Stimulated activated CD8-positive, alpha-beta memory T cell treated with anti-CD3 and anti-CD28 coated beads, Interleukin-4, amount 100 ng/mL, for 48 hours (primary cell): ENCODE measurements around the gene KRABD2.
"Not testable (repeated sequence)": the region's sequence is repeated elsewhere in the genome, so short reads cannot be mapped to it uniquely, and the experiment has no call there.

Experiments
- DNase-seq: peaks from one replicate; pipeline ENCODE4 v3.0.0-alpha.2; 2020

Gene KRABD2

DNA sequence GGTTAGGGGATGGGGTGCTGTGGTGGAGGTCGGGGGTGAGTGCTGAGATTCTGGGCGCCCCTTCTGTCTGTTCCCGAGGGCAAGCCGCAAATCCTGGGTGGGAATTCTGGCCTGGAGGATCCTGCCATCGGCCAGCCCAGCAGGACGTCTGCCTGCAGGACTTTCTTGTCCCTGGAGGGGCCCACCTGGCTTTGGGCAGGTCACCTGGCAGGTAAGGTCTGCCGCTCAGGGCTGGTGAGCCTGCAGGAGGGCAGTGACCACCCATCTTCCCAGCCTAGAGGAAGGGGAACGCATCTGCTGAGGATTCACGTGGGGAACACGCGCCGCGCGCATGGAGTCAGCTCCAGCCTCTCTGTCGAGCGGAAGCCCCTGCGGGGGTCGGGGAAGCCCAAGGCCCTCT lies 15.8 kb upstream of the KRABD2 start:
- DNase-seq: no peak

DNA sequence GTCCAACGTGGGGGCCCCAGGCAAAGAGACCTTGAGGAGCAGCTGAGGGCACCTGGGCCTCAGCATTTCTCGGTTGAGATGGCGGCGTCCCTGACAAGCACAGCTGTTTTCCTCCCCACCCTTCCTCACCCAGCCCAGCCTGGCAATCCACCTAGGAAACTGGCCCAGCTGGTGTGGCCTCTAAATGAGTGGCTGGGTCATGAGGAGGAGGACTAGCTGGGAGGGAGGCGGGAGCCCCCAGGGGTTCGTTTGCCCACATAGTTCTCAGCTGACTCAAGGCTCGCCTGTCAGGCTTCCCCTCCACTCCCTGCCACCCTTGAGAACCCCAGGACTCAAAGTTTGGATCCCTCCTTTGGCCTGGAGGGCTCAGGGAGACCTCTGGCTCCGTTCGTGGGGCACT lies 15.2 kb upstream of the KRABD2 start:
- no peak for DNase-seq

- no peak for DNase-seq
Observed at GRCh38 chr17:8387914-8388651, 11.6 kb upstream of the KRABD2 start.

DNA sequence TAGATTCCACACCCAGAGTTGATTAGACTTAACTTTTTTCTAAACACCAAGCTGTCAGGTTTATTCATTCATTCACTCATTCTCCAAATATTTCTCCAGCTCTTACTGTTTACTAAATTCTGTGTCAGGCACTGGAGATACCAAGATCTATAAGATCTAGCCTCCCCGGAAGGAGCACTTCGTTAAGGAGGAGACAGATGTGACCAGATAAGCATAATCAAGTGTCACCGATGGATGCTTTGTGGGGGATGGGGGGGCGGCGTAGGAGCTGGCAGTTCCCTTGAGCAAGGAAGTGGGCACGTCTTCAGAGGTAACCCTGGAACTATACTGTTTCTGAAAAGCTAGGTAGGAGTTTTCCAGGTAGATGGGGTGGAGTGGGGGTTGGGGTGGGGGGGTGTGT lies 10.3 kb upstream of the KRABD2 start:
- DNase-seq: no peak

DNA sequence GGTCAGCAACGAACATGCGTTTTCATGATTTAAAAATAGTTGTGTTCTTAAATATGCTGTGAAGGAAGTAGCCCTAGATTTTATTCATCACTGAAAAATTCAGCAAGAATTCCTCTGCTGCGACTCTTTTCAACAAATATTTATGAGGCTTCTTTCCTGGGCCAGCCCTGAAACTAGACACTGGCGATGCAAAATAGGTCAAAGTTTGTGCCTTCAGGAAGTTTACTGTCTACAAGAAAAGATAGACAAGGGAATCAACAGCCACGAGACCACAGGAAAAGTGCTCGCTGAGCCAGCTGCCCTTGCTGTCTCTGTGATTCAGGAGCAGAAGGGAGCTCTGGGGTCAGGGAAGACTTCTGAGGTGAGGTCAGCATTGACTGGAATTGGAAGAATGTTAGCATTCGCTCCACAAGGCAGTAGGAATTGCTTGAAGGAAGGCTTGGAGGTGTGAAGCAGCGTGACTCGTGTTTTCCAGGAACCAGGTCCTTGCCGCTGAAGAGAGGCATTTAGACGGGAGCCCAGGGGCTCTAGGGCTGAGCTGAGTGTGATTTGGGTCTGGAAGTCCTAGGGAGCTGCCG lies 8.4 kb upstream of the KRABD2 start:
- DNase-seq: no peak

DNA sequence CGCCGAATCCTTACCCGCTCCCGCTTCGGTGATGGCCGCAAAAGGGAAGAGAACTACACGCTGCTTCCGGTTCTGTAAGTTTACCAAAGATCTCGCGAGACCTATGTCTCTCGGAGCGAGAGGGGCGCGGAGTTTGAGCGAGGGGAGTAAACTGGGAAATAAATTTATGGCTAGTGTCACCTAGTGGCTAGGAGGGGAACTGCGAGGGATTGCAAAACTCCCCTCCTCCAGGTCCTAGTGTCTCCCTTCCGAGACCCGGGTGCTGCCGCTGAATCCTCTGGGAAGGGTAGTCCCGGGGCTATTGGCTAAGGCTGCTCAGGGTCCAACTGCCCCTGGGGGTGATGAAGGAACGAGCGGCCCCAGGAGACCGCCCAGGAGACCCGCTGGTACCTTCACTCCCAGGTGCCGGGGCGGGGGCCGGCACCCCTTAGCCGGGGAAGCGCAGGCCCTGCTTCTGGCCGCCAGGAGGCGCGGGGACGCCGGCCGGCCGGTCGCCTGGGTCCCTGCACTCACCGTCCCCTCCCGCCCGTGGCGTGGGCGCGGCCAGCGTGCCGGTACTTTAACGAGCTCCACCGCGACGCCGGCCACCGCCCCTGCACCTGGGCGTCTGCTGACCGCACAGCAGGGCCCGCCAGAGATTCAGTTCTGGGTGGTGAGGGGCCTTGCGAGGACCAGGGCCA lies 6.8 kb upstream of the KRABD2 start, which contains the start of gene RPL26:
TSS of gene RPL26 (minus strand) at position 51 of the 680 bp plus-strand sequence. CDS start 883 bp downstream, outside the sequence.
- DNase-seq: peak; percentile 94

DNA sequence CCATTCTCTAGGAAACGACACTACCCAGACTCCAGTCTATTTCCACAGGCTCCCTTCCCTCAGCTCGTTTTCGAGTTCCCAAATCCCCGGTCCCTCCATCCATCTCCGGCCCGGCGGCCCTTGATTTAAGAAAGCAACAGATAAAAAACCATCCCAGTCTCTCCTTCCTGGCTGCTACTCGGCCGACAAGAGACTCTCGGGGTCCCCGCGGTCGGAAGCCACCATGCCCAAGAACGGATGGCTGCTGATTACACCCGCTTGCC lies 6.3 kb upstream of the KRABD2 start:
- no peak for DNase-seq

DNA sequence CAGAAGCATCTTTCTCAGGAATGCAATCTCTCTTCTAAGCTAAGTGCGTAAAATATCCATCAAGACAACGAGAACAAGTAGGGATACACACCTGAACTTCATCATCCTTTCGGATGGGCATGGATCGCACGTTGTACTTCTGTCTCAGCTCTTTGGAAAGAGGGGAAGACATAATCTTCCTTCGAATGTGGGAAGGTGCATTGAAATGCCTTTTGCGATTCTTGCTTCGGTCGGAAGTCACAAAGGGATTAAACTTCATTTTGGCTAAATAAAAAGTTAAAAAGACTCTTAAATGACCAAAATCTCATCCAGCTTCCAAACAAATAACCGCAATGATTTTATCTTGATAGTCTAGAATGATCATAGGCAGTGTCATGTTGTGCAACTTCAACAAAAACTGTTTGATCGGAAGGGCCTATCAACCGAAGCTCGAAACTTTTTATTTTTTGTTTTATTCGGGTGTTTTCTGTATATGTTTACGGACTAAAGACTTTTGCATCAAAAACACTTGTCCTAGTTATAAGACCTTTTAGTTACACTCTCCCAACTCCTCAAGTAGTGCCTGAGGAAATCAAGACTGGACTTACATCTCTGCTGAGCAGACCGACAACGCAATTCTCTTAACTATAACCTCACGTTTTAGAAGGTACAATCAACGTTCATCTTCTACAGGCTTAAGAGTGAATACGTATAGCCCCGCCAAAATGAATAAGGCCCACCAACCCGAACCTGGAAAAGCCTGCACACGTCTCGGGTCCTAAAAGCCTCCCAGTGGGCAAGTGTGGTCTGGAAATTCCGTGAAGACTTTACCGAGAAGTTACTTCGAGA lies 5.8 kb upstream of the KRABD2 start:
- DNase-seq: no peak

DNA sequence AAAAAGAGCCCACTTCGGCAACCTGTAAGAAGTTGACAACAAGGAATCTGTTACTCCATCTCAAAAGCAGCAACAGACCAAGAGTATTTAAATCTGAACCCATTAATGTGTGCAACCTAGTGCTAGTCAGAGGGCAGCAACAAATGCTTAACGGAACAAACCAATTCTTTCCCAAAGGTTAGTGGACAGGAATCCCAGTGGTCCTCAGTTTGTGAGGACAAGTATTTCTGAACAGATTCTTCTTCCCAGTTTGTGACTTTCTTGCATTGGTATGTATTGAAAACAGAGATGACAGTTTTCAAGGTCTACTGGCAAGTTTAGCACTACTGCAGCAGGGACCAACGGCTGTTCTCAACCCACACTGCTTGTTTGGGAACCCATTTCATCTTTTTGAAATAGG lies 3.5 kb upstream of the KRABD2 start:
- no peak for DNase-seq

DNA sequence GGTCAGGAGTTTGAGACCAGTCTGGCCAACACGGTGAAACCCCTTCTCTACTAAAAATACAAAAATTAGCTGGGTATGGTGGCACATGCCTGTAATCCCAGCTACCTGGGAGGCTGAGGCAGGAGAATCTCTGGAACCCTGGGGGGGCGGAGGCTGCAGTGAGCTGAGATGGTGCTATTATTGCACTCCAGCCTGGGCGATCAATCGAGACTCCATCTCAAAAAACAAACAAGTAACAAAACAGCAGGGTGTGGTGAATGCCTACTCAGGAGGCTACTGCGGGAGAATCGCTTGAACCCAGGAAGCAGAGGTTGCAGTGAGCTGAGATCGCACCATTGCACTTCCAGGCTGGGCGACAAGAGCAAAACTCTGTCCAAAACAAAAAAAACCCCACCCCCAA lies 1.6 kb upstream of the KRABD2 start:
- DNase-seq: not testable (repeated sequence)

- no peak for DNase-seq
Observed at GRCh38 chr17:8377422-8377821, 918 bp upstream of the KRABD2 start.

GRCh38 chr17:8375738-8376259 lies 705 bp downstream of the KRABD2 start:
- DNase-seq: no peak

DNA sequence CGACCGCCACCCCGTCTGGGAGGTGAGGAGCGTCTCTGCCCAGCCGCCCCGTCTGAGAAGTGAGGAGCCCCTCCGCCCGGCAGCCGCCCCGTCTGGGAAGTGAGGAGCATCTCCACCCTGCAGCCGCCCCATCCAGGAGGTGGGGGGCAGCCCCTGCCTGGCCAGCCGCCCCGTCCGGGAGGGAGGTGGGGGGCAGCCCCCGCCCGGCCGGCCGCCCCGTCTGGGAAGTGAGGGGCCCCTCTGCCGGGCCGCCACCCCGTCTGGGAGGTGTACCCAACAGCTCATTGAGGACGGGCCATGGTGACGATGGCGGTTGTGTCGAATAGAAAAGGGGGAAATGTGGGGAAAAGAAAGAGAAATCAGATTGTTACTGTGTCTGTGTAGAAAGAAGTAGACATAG lies 2.6 kb downstream of the KRABD2 start:
- DNase-seq: not testable (repeated sequence)

- no peak for DNase-seq
Observed at GRCh38 chr17:8372422-8372821, 4.1 kb downstream of the KRABD2 start.

DNA sequence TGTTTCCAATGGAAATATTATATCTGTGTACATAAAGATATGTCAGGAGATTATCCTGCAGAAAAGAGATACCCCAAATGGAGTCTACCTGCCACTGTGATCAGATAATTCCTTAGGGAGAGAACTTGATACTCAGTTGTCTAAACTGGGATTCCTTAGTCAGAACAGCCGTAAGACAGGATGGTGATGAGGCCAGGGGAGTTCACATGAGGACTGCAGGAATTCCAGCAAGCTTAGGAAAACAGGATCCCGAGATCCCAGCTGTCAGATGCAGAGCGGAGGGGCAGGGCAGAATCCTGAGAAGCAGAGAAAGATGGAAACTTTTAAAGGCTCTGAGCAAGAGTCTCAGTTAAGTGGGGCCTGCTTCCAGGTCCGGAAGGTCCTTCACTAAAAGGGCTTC lies 4.7 kb downstream of the KRABD2 start:
- no peak for DNase-seq

DNA sequence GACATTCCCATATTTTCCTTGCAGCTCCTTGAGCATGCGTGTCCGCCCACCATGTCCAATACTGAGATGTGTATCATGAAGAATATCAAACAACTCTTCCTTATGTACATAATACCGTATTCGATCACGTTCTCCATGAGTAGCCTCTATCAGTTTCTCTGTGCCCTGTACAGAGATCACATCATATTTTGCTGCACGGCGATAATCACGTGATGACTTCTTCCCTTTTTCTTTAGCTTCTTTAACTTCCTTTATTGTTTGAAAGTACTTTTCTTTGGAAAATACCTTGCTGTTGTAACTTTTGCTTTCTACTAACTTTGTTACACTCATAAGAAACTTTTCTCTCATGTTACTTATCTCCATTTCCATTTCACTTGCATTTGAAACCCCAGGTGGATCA lies 6.6 kb downstream of the KRABD2 start:
- DNase-seq: no peak

GRCh38 chr17:8368193-8368592 lies 8.3 kb downstream of the KRABD2 start:
- no peak for DNase-seq

GRCh38 chr17:8366231-8366630 lies 10.3 kb downstream of the KRABD2 start:
- no peak for DNase-seq

DNA sequence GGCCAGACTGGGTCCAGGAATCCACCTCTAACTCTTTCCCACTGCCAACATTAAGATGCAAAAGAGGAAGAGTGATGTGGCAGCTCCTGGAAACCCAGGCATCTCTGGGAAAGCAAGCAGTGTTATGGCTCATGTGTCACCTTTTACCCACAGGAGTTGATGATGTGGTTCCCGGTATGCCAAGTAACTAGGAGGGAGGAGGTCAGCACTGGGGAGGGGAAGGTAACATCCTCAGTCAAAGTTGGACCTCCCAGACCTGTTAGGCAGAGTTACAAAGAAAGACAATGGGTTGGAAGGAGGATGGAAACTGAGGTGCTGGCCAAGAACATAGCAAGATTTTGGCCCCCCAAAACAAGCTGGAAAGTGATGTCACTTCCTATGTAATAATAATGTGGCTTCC lies 11.4 kb downstream of the KRABD2 start:
- no peak for DNase-seq

GRCh38 chr17:8362651-8363332 lies 13.7 kb downstream of the KRABD2 start:
- no peak for DNase-seq

- no peak for DNase-seq
Observed at GRCh38 chr17:8360751-8361150, 15.8 kb downstream of the KRABD2 start.

- no peak for DNase-seq
Observed at GRCh38 chr17:8360260-8360659, 16.2 kb downstream of the KRABD2 start.

GRCh38 chr17:8359769-8360168 lies 16.7 kb downstream of the KRABD2 start:
- no peak for DNase-seq
